Stimulated activated naive CD4-positive, alpha-beta T cell treated with Interleukin-2 at 50 U/mL for 16 hours (primary cell): ENCODE measurements around the gene DLEU7.

Experiments
- DNase-seq: peaks from one replicate; lab custom pipeline; 2025; lab: John Stamatoyannopoulos, UW

DLEU7 gene

GRCh38 chr13:50793026-50793425 is 50.5 kb downstream of the DLEU7 start:
- DNase-seq = no peak

- no peak for DNase-seq
Observed at GRCh38 chr13:50788551-50789210, 54.8 kb downstream of the DLEU7 start.

GRCh38 chr13:50787316-50788195 is 55.9 kb downstream of the DLEU7 start:
- no peak for DNase-seq

- DNase-seq = no peak
Observed at GRCh38 chr13:50783717-50784290, 59.7 kb downstream of the DLEU7 start.

GRCh38 chr13:50783066-50783465 is 60.4 kb downstream of the DLEU7 start:
- no peak for DNase-seq

GRCh38 chr13:50780201-50781015 is 63.1 kb downstream of the DLEU7 start:
- no peak for DNase-seq

GRCh38 chr13:50779443-50780200 is 63.9 kb downstream of the DLEU7 start:
- no peak for DNase-seq
